Measurements from ENCODE around the gene MON1A. TPM values are rescaled to one million over a fixed set of nuclear protein-coding genes. Genes with fewer than 3 reads are reported as not detected.

MON1A gene, protein sequence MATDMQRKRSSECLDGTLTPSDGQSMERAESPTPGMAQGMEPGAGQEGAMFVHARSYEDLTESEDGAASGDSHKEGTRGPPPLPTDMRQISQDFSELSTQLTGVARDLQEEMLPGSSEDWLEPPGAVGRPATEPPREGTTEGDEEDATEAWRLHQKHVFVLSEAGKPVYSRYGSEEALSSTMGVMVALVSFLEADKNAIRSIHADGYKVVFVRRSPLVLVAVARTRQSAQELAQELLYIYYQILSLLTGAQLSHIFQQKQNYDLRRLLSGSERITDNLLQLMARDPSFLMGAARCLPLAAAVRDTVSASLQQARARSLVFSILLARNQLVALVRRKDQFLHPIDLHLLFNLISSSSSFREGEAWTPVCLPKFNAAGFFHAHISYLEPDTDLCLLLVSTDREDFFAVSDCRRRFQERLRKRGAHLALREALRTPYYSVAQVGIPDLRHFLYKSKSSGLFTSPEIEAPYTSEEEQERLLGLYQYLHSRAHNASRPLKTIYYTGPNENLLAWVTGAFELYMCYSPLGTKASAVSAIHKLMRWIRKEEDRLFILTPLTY
- total RNA-seq: 10 to 100 TPM in 1 of 2 donors, 1 to 10 TPM in 1; 4.5 to 14.9 TPM

DNA sequence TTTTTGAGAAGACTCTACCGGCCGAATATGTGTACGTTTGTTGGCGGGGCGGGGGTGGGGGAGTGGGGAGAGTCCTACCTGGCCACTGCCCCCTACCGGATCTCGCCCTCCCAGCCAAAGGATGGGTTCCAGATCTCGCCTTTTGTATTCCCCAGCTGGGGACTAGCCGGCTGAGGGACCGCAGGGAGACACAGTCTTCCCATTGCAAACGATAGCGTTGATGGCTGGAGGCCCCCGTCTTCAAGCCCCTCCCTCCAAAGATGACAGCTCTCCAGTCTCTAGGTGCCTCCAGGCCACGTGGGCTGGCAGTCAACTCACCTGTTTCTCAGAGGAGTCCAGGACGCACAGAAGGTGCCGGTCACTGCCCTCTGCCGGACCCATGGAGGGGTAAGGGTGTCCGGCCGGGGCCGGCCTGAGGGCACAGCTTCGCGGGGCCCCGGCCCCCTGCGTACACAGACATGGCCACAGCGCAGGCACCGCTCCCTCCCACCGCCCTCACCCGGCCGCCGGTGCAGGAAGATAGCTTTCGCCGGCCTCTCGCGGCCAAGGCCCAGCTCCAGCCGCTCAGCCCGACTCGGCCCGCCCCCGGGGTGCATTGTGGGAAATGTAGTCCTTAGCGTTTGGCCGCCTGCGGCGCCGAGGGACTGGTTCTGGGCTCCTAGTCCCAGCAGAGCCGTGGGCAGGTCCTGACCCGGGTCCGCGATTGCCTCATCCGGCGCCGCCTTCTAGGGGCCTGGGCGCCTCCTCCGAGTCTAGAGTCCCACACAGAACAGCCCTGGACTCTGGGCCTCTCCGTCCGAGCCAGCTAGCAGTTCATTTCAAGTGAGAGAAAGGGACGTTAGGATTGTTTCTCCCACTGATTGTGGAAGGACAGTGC lies at the start of gene MON1A:
Gene MON1A (minus strand): TSS at position 521 of the 877 bp plus-strand sequence. CDS start 16,465 bp downstream, outside the sequence.
- Histone ChIP-seq H3K36me3 (no peaks in the 10 kb centered on the region), H3K9ac (ENCODE audit: low read depth in 2 of 2, low read length in 2 of 2) (peak within 1 kb of the TSS; percentile 79 to 90), H3K9me3 (no peaks in the 10 kb centered on the region), H3K27ac (peak within 1 kb of the TSS; percentile 77), H3K4me1 (peaks cover 9% of the 10 kb centered on the region), H3K4me3 (peak within 1 kb of the TSS; percentile 76), H3K27me3 (no peaks in the 10 kb centered on the region)
- peak; percentile 99 for DNase-seq
- intact Hi-C loops (cut with DNase I): no loop called here
- TF ChIP-seq, protein P1, sequence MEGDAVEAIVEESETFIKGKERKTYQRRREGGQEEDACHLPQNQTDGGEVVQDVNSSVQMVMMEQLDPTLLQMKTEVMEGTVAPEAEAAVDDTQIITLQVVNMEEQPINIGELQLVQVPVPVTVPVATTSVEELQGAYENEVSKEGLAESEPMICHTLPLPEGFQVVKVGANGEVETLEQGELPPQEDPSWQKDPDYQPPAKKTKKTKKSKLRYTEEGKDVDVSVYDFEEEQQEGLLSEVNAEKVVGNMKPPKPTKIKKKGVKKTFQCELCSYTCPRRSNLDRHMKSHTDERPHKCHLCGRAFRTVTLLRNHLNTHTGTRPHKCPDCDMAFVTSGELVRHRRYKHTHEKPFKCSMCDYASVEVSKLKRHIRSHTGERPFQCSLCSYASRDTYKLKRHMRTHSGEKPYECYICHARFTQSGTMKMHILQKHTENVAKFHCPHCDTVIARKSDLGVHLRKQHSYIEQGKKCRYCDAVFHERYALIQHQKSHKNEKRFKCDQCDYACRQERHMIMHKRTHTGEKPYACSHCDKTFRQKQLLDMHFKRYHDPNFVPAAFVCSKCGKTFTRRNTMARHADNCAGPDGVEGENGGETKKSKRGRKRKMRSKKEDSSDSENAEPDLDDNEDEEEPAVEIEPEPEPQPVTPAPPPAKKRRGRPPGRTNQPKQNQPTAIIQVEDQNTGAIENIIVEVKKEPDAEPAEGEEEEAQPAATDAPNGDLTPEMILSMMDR (IDR thresholded peaks at IDR 0.05): no peak

DNA sequence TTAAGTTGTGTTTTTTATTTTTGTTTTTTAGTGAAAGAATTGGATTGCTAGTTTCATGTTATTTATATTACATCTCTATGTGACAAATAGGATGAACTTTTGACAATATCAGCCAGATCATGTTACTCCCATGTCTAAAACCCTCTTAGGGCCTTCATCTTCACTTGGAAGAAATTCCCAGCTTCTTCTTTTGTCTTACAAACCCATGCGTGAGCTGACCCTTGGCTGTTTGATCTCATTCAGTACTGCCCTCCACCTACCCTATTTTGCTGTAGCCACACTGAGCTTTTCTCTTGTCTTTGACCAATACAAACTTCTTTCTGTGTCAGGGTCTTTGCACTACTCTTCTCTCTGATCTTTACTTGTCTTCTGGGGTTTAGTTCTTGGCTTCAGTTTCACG lies 47.3 kb upstream of the MON1A start:
- TF ChIP-seq, protein P1 (IDR thresholded peaks at IDR 0.05): no peak
- no peaks in the 10 kb centered on the region for H3K27me3 ChIP-seq
- no peaks in the 10 kb centered on the region for H3K4me1 ChIP-seq
- H3K9ac ChIP-seq (ENCODE audit: low read depth in 2 of 2, low read length in 2 of 2): no peak overlapping the region
- no peak overlapping the region for H3K27ac ChIP-seq
- DNase-seq: no peak
- no peaks in the 10 kb centered on the region for H3K9me3 ChIP-seq
- no peaks in the 10 kb centered on the region for H3K36me3 ChIP-seq
- intact Hi-C loops (cut with DNase I): no loop called here
- no peak overlapping the region for H3K4me3 ChIP-seq

DNA sequence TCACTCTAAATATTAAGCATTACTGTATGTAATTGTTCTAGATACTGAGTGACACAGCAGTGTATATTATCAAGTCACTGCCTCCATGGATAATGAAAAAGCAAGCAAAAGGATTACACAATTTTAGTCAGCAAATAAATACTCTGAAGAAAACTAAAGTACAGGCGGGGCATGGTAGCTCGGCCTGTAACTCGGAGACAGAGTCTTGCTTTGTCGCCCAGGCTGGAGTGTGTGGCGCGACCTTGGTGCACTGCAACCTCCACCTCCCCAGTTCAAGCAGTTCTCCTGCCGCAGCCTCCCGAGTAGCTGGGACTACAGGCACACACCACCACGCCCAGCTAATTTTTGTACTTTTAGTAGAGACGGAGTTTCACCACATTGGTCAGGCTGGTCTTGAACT lies 43.0 kb upstream of the MON1A start:
- Histone ChIP-seq H3K4me1 (no peaks in the 10 kb centered on the region), H3K4me3 (no peak overlapping the region), H3K9ac (ENCODE audit: low read depth in 2 of 2, low read length in 2 of 2) (no peak overlapping the region), H3K36me3 (no peaks in the 10 kb centered on the region), H3K27ac (no peak overlapping the region), H3K9me3 (no peaks in the 10 kb centered on the region), H3K27me3 (no peaks in the 10 kb centered on the region)
- intact Hi-C loops (cut with DNase I): no loop called here
- no peak for DNase-seq
- TF ChIP-seq, protein P1 (IDR thresholded peaks at IDR 0.05): no peak

DNA sequence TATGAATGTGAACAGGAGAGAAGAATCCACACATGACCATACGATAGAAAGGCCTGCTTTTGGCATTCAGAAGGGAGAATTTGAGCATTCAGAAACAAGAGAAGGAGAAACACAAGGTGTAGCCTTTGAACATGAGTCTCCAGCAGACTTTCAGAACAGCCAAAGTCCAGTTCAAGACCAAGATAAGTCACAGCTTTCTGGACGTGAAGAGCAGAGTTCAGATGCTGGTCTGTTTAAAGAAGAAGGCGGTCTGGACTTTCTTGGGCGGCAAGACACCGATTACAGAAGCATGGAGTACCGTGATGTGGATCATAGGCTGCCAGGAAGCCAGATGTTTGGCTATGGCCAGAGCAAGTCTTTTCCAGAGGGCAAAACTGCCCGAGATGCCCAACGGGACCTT lies 38.7 kb upstream of the MON1A start:
- H3K4me1 ChIP-seq: no peaks in the 10 kb centered on the region
- TF ChIP-seq, protein P1 (IDR thresholded peaks at IDR 0.05): no peak
- H3K36me3 ChIP-seq: peaks cover 2% of the 10 kb centered on the region
- no peak overlapping the region for H3K27ac ChIP-seq
- no peak overlapping the region for H3K9ac ChIP-seq (ENCODE audit: low read depth in 2 of 2, low read length in 2 of 2)
- no peak for DNase-seq
- no peaks in the 10 kb centered on the region for H3K9me3 ChIP-seq
- H3K4me3 ChIP-seq: no peak overlapping the region
- H3K27me3 ChIP-seq: no peaks in the 10 kb centered on the region
- intact Hi-C loops (cut with DNase I): no loop called here

DNA sequence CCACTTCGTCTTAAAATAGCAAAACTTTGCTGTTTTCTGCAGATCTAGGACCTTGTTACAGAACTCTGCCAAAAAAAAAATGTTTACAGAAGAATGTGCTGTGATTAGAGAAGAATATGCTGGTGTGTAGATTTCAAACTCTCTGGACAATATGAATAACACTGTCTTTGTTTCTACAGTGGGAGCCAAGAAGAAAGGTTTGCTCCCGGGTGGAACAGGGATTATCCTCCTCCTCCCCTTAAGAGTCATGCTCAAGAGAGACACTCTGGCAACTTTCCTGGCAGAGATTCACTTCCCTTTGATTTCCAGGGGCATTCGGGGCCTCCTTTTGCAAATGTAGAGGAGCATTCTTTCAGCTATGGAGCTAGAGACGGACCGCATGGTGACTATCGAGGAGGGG lies 37.7 kb upstream of the MON1A start:
- H3K27ac ChIP-seq: no peak overlapping the region
- TF ChIP-seq, protein P1 (IDR thresholded peaks at IDR 0.05): no peak
- no peaks in the 10 kb centered on the region for H3K4me1 ChIP-seq
- intact Hi-C loops (cut with DNase I): no loop called here
- H3K9ac ChIP-seq (ENCODE audit: low read depth in 2 of 2, low read length in 2 of 2): no peak overlapping the region
- no peaks in the 10 kb centered on the region for H3K27me3 ChIP-seq
- no peak overlapping the region for H3K4me3 ChIP-seq
- peaks cover 2% of the 10 kb centered on the region for H3K36me3 ChIP-seq
- no peak for DNase-seq
- H3K9me3 ChIP-seq: no peaks in the 10 kb centered on the region
